GM12873 (cell line): Measurements from ENCODE around the gene SLC5A11.

Source experiments
- TF ChIP-seq, protein P1 (sequence below): IDR thresholded peaks from 2 replicates; pipeline ENCODE4 v1.5.1; 2012; ENCODE audit warnings: low read depth, mild to moderate bottlenecking, moderate library complexity, low read length, control low read depth; ENCODE audit not compliant: insufficient read depth; ENCODE audit errors: missing control alignments

SLC5A11 gene

DNA sequence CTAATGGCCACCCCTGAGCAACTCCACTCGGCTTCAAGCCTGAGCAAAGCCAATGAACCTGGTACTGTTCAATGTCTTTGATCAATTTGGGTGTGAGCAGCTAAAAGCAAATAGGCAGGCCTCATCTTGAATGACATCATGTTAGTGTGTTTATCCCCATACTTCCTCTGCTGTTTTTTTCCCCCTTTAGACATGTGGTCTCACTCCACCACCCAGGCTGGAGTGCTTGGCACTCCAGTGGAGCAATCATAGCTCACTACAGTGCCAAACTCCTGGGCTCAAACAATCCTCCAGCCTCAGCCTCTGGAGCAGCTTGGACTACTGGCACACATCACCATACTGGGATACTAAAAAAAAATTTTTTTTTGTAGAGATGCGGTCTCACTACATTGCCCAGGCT is 94.0 kb downstream of the SLC5A11 start:
- TF ChIP-seq, protein P1, sequence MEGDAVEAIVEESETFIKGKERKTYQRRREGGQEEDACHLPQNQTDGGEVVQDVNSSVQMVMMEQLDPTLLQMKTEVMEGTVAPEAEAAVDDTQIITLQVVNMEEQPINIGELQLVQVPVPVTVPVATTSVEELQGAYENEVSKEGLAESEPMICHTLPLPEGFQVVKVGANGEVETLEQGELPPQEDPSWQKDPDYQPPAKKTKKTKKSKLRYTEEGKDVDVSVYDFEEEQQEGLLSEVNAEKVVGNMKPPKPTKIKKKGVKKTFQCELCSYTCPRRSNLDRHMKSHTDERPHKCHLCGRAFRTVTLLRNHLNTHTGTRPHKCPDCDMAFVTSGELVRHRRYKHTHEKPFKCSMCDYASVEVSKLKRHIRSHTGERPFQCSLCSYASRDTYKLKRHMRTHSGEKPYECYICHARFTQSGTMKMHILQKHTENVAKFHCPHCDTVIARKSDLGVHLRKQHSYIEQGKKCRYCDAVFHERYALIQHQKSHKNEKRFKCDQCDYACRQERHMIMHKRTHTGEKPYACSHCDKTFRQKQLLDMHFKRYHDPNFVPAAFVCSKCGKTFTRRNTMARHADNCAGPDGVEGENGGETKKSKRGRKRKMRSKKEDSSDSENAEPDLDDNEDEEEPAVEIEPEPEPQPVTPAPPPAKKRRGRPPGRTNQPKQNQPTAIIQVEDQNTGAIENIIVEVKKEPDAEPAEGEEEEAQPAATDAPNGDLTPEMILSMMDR = no peak

DNA sequence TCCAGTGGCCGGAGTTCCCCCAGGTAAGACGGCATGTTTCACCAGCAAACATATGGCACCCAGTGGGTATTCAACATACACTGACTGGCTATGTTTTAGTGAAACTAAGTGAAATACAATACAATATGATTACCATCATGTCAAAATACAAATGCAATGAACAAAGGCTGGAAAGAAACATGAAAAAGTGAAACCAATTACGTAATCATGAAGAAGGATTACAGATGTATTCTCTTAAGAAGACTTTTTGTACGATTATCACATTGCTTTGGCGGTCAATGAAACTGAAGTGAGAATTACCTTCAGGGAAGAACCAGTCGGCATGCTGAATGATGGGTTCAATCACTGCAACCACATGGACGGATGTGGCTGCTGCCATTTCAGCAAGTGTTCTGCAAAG is 97.7 kb downstream of the SLC5A11 start:
- TF ChIP-seq, protein P1 = no peak

DNA sequence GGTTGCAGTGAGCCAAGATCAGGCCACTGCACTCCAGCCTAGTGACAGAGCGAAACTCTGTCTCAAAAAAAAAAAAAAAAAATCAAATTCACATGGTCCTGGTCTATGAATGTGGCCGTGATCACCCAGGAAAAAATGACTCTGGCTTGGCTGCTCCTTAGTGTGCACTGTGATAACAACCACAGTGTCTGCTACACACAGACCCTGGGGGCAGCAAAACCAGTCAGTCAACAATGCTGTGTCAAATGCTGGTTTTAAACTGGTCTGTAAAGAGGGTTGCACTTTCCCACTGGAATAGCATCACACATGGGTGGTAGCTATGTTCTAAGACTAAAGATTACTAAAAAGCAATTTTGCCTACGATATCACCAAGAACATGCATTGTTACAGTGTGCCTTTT is 98.4 kb downstream of the SLC5A11 start:
- TF ChIP-seq, protein P1 = no peak

DNA sequence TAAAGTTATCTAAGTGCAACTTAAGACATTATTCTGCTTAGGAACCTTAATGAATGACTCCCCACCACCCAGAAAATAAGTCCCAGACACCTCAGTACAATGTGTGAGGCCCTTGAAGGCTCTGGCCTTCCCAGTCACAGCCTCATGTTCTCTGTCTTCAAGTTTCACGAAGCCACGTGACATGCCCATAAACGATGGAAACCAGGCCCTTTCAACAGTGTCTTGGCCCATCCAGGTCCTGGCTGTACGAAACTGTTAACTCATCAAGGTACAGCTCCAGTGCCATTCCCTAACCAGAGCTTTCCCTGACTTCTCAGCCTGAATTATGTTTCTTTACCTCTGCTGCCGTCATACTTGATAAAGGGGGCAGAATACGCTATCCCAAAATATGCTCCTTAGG is 100.4 kb downstream of the SLC5A11 start:
- TF ChIP-seq, protein P1 = no peak

DNA sequence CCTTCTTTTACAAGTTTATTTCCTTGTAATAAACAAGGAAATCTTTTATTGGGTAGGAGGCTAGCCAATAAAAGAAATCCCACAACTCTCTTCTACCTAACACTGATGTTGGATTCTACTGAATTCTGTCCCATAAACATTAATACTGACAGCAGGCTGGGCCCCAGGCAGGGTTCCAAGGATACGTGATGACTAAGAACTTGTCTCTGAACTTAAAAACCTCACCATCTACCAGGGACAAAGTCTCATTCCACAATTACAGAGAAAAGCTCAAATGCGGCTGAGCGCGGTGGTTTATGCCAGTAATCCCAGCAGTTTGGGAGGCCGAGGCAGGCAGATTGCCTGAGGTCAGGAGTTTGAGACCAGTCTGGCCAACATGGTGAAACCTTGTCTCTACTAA is 104.5 kb downstream of the SLC5A11 start:
- TF ChIP-seq, protein P1 = no peak

DNA sequence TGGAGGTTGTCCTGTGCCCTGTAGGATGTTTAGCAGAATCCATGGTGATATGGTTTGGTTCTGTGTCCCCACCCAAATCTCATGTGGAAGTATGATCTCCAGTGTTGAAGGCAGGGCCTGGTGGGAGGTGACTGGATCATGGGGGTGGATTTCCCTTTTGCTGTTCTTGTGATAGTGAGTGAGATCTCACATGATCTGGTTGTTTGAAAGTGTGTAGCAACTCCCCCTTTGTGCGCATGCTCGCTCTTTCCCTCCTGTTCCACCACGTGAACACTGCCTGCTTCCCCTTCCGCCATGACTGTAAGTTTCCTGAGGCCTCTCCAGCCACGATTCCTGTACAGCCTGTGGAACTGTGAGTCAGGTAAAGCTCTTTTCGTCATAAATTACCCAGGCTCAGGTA is 107.5 kb downstream of the SLC5A11 start:
- TF ChIP-seq, protein P1 = no peak

DNA sequence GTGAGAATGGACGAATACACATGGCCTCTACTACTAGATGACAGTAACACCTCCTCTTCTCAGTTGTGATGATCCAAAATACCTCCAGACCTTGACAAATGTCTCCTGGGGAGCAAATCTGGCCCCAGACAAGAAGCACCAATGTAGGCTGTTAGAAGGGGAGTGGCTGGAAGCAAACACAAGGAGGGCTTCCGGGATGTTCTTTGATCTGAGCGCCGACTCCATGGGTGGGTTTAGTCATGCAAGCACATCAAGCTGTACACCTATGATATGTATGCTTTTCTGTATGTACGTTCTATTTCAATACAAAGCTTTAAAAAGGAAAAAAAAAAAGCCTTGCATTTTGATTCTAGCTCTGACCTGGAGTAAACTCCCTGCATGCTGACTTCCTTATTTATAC is 108.0 kb downstream of the SLC5A11 start:
- TF ChIP-seq, protein P1 = no peak
